ENCODE data around the gene GALNT13.

GALNT13 gene

DNA sequence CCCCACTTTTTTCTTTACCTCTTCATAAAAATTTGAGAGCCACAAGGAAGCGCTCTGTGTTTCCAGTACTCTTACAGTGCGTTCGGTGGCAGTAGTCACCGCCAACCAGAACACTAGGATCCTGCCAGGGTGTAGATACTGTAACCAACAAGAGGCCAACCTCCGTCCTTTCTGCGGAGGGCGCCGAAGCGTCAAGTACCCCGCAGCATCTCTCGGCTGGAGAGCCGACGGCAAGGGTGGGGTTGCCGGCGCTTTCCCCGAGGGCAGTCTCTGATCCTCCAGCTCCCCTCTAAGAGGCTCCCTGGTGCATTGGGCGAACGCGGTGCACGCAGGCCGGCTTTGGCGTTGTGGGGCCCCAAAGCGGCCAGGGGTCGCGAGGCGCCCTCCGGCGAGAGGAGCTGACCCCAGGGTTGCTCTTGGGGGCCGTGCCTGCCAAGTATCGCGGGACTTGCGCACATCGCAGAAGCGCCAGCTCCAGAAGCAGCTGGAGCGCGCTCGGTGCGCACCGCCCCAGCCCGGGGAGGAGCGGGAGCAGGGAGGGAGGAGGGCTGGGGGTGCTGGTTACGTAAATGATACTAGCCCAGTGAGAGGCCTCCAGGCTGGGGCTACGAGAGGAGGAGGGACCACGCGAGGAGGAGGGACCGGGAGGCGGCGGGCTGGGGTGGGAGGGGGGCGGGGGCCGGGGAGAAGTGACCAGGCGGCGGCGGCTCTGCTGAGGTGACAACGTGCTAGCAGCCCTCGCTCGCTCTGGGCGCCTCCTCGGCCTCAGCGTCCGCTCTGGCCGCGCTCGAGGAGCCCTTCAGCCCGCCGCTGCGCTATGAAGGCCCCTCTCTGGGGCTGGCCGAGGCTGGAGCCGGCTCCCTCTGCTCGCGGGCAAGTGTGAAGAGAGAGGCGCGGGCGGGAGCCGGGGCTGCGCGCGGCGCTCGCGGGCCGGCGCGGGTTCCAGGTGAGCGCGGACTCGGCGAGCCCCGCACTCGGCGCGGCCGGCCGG is at the start of gene GALNT13:
GALNT13 (plus strand) TSS at position 692 of the 991 bp plus-strand sequence.
- DNase-seq (ENCODE audit: low read depth in 2 of 2): no peak

GRCh38 chr2:153823880-153824279 is 47.8 kb upstream of the GALNT13 start:
- DNase-seq (ENCODE audit: low read depth in 2 of 2): no peak

- DNase-seq (ENCODE audit: low read depth in 2 of 2): no peak
These were observed 43.4 kb upstream of the GALNT13 start for GRCh38 chr2:153828335-153828734.

DNA sequence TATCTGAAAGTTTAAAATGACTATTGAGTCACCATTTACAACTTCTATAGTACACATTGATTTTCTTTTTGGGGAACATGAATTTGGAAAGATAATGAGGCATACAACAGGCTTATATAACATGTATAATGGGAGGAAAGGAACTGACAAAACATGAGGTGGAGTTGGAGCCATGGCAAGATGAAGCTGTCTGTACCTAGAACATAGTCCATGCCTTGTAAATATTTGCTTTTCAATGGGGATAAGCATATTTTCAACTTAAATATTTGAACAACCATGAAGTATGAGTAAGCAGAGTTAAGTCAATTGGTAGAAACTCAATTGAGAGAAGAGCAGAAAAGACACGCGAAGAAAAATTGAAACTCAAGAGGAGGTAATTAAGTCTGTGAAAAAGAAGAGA is 37.1 kb upstream of the GALNT13 start:
- DNase-seq (ENCODE audit: low read depth in 2 of 2): no peak

DNA sequence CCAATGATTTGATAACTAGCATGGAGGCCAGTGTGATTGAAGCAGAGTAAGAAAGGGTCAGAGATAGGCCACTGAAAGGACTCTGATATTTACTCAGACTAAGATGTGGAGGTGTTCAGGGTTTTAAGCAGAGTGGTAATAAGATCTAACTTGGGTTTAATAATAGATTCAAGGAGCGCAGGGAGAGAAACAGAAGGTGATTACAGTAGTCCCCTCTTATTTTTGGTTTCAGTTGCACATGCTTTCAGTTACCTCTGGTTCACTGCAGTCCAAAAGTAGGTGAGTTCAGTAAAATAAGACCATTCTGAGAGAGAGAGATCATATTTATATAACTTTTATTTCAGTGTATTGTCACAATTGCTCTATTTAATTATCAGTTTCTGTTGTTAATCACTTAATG is 13.5 kb upstream of the GALNT13 start:
- no peak for DNase-seq (ENCODE audit: low read depth in 2 of 2)

GRCh38 chr2:153864022-153864421 is 7.7 kb upstream of the GALNT13 start:
- DNase-seq (ENCODE audit: low read depth in 2 of 2): no peak

DNA sequence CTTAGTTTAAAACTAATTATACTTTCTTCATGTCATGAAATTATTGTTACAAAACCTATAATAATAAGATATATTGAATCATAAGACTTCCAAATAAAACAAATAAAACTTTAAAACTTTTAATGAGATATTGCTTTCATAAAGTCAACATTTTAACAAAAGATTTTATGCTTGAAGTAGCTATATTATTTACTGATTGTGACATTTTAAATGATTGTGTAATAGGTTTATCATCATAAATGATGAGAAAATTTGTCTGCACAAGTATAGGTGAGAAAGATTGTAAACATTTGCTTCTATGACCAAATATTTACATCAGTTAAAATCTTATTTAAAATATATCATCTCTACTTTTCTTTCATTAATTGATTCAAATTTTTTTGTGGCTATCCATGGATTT is 5.1 kb upstream of the GALNT13 start:
- no peak for DNase-seq (ENCODE audit: low read depth in 2 of 2)

GRCh38 chr2:153870308-153870707 is 1.4 kb upstream of the GALNT13 start:
- DNase-seq (ENCODE audit: low read depth in 2 of 2): no peak

DNA sequence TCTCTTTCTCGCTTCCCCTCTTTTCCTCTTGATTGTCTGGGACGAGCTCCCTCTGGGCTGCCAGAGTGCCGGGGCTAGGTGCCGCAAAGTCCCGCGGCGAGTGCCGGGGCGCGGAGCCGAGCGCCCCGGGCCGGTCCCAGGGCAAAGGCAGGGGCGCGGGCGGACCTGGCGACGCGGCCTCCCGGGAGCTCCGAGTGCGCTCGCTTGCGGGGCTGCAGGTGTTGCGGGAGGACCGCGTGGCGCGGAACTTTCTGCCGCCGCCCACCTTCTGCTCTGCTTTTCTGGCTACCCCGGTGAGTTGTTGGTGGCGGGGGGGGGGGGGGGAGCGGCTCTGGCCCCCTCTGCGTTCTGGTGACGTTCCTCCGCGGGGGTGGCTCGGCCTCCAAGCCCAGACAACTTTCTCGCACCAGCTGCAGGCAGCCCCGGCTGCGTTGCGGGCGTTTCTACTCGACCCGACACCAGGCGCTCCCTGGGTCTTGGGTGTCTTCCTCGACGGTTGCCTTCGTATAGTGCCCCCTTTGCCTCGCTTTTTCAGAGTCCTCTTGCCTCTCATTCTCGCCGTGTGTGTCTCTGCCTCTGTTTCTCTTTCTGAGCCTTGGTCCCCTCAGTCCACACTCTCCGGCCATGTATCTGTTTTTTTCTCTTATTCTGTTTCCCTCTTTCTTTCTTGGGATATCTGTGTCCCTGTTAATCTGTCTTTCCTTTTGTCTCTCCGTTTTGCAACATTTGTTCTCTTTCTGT is 759 bp downstream of the GALNT13 start:
- DNase-seq (ENCODE audit: low read depth in 2 of 2): no peak

DNA sequence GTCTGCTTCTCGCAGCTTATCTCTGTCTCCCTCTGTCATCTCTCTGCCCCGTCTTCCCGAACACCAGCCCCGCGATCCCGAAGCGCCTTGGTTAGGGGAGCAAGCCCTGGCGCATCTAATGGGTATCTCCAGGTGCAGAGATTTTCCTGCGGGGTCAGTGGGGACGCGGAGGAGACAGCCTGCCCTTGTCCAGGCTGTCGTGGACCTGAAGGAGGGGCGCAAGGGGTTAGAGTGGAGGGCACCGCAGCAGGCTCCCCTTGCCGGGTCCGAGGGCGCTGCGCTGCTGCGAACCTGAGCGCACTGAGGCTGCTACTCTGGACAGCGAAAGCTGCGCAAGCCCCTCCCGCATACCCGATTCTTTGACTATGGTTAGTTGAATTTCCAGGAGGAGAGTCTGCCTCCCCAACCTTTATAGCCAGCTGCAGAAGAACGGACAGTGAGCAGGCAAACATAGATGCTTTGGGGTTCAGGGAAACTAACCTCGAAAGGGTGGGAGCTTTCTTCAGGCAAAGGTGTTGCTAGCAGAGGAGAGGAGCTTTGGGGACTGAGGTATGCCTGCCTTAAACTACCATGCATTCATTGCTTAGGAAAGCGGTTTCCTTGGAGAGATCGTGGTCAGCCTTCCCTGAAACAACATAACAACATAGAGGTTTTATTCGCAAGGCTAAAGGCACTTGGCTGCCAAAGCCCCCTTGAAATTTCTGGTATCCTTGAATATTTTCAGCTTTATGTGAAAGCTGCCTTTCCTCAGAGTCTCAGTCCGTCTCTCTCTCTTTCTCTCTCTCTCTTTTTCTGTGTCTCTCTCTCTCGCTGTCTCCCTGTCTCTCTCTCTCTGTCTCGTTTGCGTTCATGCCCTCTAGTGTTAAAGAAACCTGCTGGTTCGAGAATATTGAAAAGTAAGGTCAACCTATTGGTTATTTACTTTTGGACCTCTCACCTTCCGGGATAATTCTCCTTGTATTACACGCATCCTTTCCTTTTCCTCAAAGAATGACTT is 1.6 kb downstream of the GALNT13 start:
- no peak for DNase-seq (ENCODE audit: low read depth in 2 of 2)

GRCh38 chr2:153875801-153876466 is 4.2 kb downstream of the GALNT13 start:
- no peak for DNase-seq (ENCODE audit: low read depth in 2 of 2)

- no peak for DNase-seq (ENCODE audit: low read depth in 2 of 2)
These were observed 9.2 kb downstream of the GALNT13 start for GRCh38 chr2:153880926-153881325.

DNA sequence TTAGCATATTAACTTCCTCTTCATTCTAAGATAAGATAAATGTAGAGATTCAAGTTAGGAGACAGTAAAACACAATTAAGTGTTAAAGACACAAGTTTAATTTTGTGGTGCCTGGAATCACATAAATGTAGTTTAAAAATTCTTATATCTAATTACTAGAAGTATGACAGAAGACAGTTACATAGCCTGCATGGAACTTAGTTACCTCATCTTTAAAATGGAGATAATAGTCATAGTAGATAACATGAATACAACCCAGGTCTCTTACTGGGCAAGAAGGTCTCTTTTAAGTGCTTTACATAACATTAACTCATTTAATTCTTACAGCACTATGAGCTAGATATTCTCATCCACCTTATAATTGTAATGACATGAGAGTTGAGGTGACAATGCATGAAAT is 15.1 kb downstream of the GALNT13 start:
- no peak for DNase-seq (ENCODE audit: low read depth in 2 of 2)

GRCh38 chr2:153890576-153890975 is 18.9 kb downstream of the GALNT13 start:
- no peak for DNase-seq (ENCODE audit: low read depth in 2 of 2)

- DNase-seq (ENCODE audit: low read depth in 2 of 2): no peak
These were observed 19.3 kb downstream of the GALNT13 start for GRCh38 chr2:153891051-153891450.

- no peak for DNase-seq (ENCODE audit: low read depth in 2 of 2)
These were observed 41.2 kb downstream of the GALNT13 start for GRCh38 chr2:153912798-153913396.

GRCh38 chr2:153917570-153917969 is 45.8 kb downstream of the GALNT13 start:
- DNase-seq (ENCODE audit: low read depth in 2 of 2): no peak

- DNase-seq (ENCODE audit: low read depth in 2 of 2): no peak
These were observed 63.8 kb downstream of the GALNT13 start for GRCh38 chr2:153935511-153935910.

DNA sequence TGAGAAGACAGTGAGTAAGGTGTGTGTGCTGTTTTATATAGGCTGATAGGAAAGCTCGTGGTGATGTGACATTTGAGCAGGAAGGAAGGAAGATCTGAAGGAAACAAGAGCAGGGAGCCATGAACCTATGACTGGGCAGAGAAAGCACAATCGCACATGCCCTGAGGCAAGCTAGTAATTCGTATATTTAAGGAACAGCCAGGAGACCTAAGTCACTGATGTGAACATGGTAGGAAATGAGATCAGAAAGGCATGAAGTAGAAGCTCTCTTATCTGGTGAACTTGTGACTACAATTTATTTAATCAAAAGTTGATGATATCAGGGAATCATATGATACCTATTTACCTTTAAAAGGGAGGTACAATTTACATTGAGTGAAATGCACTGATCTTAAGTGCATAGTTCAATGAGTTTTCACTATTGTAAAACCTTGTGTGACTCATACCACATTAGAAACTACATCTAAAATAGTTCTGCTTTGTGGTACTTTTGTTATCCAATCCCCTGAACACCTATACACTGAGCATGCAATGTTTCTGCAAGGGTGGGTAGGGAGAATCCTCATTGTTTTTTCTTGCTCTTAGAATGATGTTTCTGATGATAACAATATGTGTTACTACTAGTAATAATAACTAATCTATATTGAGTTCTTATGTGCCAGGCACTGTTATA is 67.5 kb downstream of the GALNT13 start:
- no peak for DNase-seq (ENCODE audit: low read depth in 2 of 2)

DNA sequence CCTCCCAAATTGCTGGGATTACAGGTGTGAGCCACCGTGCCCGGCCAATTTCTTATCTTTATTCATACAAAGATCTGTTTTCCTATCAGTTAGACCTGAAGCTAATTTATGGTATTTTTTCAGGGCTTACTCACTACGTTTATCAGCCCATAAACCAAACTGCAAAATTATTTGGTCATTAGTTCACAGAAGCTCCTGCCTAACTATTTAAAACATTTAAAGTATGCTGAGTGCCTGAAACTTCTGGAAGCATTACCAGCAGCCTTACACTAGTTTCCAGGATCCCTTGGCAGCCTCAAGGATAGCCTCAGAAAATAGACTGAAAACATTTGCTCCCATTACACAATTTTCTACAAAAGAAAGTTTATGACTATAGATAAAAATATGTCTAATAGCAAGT is 68.8 kb downstream of the GALNT13 start:
- no peak for DNase-seq (ENCODE audit: low read depth in 2 of 2)
